Measurements from ENCODE around the gene CFAP52. TPM values are rescaled to one million over a fixed set of nuclear protein-coding genes. Genes with fewer than 3 reads are reported as not detected.

The CFAP52 gene
- total RNA-seq, 1 experiment from 2014 or later = 0.47 TPM

DNA sequence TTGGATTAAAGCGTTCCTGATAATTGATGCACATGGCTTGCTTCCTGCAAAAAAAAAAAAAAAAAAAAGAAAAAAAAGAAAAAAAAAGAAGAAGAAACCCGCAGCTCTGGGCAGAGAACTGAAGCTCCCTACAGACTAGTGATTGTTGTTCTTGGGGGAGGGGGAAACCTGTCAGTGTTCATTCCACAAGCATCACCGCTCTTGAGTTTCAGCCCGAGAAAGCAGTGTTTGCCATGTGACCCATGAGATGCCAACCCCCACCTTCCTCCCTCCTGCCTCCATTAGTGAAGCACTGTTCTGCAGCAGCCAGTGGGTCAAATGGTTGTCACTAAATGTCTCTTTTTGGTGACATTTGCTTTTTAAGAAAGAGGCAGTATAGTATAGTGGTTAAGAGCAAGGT lies 70.6 kb downstream of the CFAP52 start:
- no TSS peak for BruUV-seq (replicated peaks)
- no peaks in the 10 kb centered on the region for H3K36me3 ChIP-seq (ENCODE audit: low read depth, low read length)
- no peaks in the 10 kb centered on the region for H3K9me2 ChIP-seq (replicated peaks; ENCODE audit: low read length)
- no peaks in the 10 kb centered on the region for H3K9me3 ChIP-seq (ENCODE audit: low read length)
- intact Hi-C loops (cut with micrococcal nuclease) = loop anchor here (10.0 kb wide), 1 partner anchor 78 kb away; no protein-coding TSS in a partner anchor
- no peak for TF ChIP-seq EZH2phosphoT487 (IDR thresholded peaks at IDR 0.05; ENCODE audit: borderline replicate concordance, low read length)
- TF ChIP-seq, protein P1, sequence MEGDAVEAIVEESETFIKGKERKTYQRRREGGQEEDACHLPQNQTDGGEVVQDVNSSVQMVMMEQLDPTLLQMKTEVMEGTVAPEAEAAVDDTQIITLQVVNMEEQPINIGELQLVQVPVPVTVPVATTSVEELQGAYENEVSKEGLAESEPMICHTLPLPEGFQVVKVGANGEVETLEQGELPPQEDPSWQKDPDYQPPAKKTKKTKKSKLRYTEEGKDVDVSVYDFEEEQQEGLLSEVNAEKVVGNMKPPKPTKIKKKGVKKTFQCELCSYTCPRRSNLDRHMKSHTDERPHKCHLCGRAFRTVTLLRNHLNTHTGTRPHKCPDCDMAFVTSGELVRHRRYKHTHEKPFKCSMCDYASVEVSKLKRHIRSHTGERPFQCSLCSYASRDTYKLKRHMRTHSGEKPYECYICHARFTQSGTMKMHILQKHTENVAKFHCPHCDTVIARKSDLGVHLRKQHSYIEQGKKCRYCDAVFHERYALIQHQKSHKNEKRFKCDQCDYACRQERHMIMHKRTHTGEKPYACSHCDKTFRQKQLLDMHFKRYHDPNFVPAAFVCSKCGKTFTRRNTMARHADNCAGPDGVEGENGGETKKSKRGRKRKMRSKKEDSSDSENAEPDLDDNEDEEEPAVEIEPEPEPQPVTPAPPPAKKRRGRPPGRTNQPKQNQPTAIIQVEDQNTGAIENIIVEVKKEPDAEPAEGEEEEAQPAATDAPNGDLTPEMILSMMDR (conservative IDR thresholded peaks at IDR 0.05; ENCODE audit: low read depth, low read length) = no peak
- TF ChIP-seq EZH2 (IDR thresholded peaks at IDR 0.05; ENCODE audit: low read length, unreplicated experiment) = no peak
- peak overlapping the region; percentile 37 for H3K27ac ChIP-seq (ENCODE audit: low read length)
- H2AFZ ChIP-seq (ENCODE audit: low read length) = peak overlapping the region; percentile 29; the same call in 1 of the 2 replicates
- H3F3A ChIP-seq (ENCODE audit: low read length, unreplicated experiment) = no peaks in the 10 kb centered on the region
- peak overlapping the region; percentile 95; the same call in 1 of the 2 replicates for H3K9ac ChIP-seq (ENCODE audit: low read length)
- peak overlapping the region; percentile 77 for H3K4me3 ChIP-seq (ENCODE audit: low read length)
- ChIA-PET CTCF (interaction anchor here (0.6 kb wide), 1 partner anchor 94 kb away, joined by 10 read pairs; no protein-coding TSS in a partner anchor), POLR2A (ENCODE audit: unreplicated experiment) (no interaction called here)
- ATAC-seq (no peak), DNase-seq (peak; percentile 78)
- peaks cover 17% of the 10 kb centered on the region; the same call in 1 of the 2 replicates for H3K4me1 ChIP-seq (ENCODE audit: insufficient read depth, low read length)
- peaks cover 68% of the 10 kb centered on the region for H3K79me2 ChIP-seq (ENCODE audit: low read length)
- no peaks in the 10 kb centered on the region for H3K27me3 ChIP-seq (ENCODE audit: low read length)
- peak overlapping the region; percentile 86 for H3K4me2 ChIP-seq (ENCODE audit: low read length)
- H4K20me1 ChIP-seq (ENCODE audit: low read length) = no peaks in the 10 kb centered on the region

DNA sequence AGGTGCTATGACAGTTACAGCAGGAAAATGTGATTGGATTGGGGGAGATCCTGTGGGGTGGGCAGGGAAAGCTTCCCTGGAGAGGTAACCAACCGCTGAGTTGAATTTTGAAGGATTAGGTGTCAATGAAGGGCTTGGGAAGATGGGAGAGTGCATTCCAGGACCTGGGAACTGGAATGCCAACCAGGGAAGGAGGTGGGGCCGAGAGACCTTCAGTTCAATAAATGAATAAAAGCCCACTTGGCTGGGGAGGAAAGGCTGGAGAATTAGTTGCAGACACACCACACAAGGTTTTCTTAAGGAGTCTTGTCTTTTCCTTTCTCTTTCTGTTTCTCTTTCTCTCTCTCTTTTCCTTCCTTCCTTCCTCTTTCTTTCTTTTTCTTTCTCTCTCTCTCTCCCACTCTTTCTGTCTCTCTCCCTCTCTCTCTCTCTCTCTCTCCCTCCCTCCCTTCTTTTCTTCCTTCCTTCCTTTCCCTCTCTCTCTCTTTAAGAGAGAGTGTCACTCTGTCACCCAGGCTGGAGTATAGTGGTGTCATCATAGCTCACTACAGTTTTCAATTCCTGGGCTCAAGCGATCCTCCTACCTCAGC lies 72.2 kb downstream of the CFAP52 start:
- peak; percentile 1; the same call in 1 of the 2 replicates for ATAC-seq
- H3K9me2 ChIP-seq (replicated peaks; ENCODE audit: low read length) = no peaks in the 10 kb centered on the region
- no peaks in the 10 kb centered on the region for H3K27me3 ChIP-seq (ENCODE audit: low read length)
- POLR2A ChIA-PET (ENCODE audit: unreplicated experiment) = no interaction called here
- H3F3A ChIP-seq (ENCODE audit: low read length, unreplicated experiment) = no peaks in the 10 kb centered on the region
- no peaks in the 10 kb centered on the region for H4K20me1 ChIP-seq (ENCODE audit: low read length)
- no TSS peak for BruUV-seq (replicated peaks)
- H2AFZ ChIP-seq (ENCODE audit: low read length) = peak overlapping the region; percentile 9; the same call in 1 of the 2 replicates
- no peaks in the 10 kb centered on the region for H3K36me3 ChIP-seq (ENCODE audit: low read depth, low read length)
- H3K79me2 ChIP-seq (ENCODE audit: low read length) = peaks cover 80% of the 10 kb centered on the region
- H3K9ac ChIP-seq (ENCODE audit: low read length) = peak overlapping the region; percentile 34; the same call in 1 of the 2 replicates
- peak overlapping the region; percentile 72 for H3K27ac ChIP-seq (ENCODE audit: low read length)
- CTCF ChIA-PET = no interaction called here
- peaks cover 13% of the 10 kb centered on the region; the same call in 1 of the 2 replicates for H3K4me1 ChIP-seq (ENCODE audit: insufficient read depth, low read length)
- TF ChIP-seq, protein P1 (conservative IDR thresholded peaks at IDR 0.05; ENCODE audit: low read depth, low read length) = no peak
- TF ChIP-seq EZH2 (IDR thresholded peaks at IDR 0.05; ENCODE audit: low read length, unreplicated experiment) (no peak), EZH2phosphoT487 (IDR thresholded peaks at IDR 0.05; ENCODE audit: borderline replicate concordance, low read length) (no peak)
- no peak for DNase-seq
- intact Hi-C loops (cut with micrococcal nuclease) = loop anchor here (1.0 to 10.0 kb wide), 2 partner anchors 29 to 76 kb away; no protein-coding TSS in a partner anchor
- peak overlapping the region; percentile 85 for H3K4me2 ChIP-seq (ENCODE audit: low read length)
- H3K9me3 ChIP-seq (ENCODE audit: low read length) = no peaks in the 10 kb centered on the region
- H3K4me3 ChIP-seq (ENCODE audit: low read length) = peak overlapping the region; percentile 63

DNA sequence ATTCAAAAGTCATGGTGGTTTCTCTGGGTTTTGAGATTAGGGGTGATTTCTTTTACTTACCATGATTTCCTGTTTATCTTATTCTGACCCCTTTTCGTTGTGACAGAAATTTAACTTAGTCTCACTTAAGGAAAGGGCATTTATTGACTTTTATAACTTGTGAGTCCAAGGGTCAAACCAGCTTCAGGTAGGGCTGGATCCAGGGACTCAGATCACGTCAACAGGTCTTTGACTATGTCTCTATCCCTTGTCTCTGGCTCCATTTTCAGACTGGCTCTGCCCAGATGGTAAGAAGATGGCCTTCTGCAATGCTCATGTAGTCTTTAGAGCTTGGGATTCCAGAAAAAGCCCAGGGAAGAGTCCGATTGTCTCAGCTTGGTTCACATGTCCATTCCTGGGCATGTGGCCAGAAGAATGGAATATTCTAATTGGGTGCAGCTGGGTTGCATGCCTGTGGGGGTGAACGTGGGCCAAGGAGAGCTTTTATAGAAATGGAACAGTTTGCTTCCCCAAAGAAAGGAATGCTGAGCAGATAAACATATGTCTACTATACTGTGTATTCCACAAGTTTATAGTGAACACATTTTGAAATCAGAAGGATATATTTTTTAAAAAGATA lies 82.3 kb downstream of the CFAP52 start:
- Histone ChIP-seq H4K20me1 (ENCODE audit: low read length) (no peaks in the 10 kb centered on the region), H3K27me3 (ENCODE audit: low read length) (no peaks in the 10 kb centered on the region), H3K4me3 (ENCODE audit: low read length) (no peak overlapping the region), H3K9me2 (replicated peaks; ENCODE audit: low read length) (no peaks in the 10 kb centered on the region), H3F3A (ENCODE audit: low read length, unreplicated experiment) (no peaks in the 10 kb centered on the region), H3K9me3 (ENCODE audit: low read length) (no peaks in the 10 kb centered on the region), H3K9ac (ENCODE audit: low read length) (no peak overlapping the region), H3K4me1 (ENCODE audit: insufficient read depth, low read length) (no peaks in the 10 kb centered on the region), H2AFZ (ENCODE audit: low read length) (no peak overlapping the region), H3K4me2 (ENCODE audit: low read length) (no peak overlapping the region), H3K36me3 (ENCODE audit: low read depth, low read length) (no peaks in the 10 kb centered on the region), H3K27ac (ENCODE audit: low read length) (no peak overlapping the region), H3K79me2 (ENCODE audit: low read length) (peaks cover 6% of the 10 kb centered on the region)
- ChIA-PET CTCF (no interaction called here), POLR2A (ENCODE audit: unreplicated experiment) (no interaction called here)
- ATAC-seq (no peak), DNase-seq (no peak)
- BruUV-seq (replicated peaks) = no TSS peak
- TF ChIP-seq, protein P1 (conservative IDR thresholded peaks at IDR 0.05; ENCODE audit: low read depth, low read length) = no peak
- TF ChIP-seq EZH2phosphoT487 (IDR thresholded peaks at IDR 0.05; ENCODE audit: borderline replicate concordance, low read length) (no peak), EZH2 (IDR thresholded peaks at IDR 0.05; ENCODE audit: low read length, unreplicated experiment) (no peak)
- intact Hi-C loops (cut with micrococcal nuclease) = no loop called here
